GM12878 (cell line): ENCODE results near the gene GAS2L3.

Experiments used
- ASH2L ChIP-seq: fragments of 300-600, 200-600 bp; sonication (generic); IDR thresholded peaks from 2 replicates; pipeline ENCODE4 v1.6.1; 2017; ENCODE audit warnings: low read depth, mild to moderate bottlenecking, borderline replicate concordance
- CEBPB ChIP-seq, 2 experiments: fragments of 150-350 bp in 1 of 2; IDR thresholded peaks; 2 replicates each; pipeline ENCODE4 v1.6.1; 2012 to 2014; ENCODE audit warnings: low read depth in 2 of 2, low read length in 2 of 2, borderline replicate concordance in 1 of 2, inconsistent platforms in 1 of 2
- ESRRA ChIP-seq: IDR thresholded peaks from 2 replicates; pipeline ENCODE4 v1.6.1; 2012; ENCODE audit warnings: mild to moderate bottlenecking, low read length, improper control_type of control experiment
- FOXM1 ChIP-seq: IDR thresholded peaks from 2 replicates; pipeline ENCODE4 v1.6.1; 2012; ENCODE audit warnings: low read depth, mild to moderate bottlenecking, inconsistent platforms, low read length, moderate library complexity
- JUND ChIP-seq: IDR thresholded peaks from 2 replicates; pipeline ENCODE4 v1.6.1; 2012; ENCODE audit warnings: low read depth, mild to moderate bottlenecking, low read length, improper control_type of control experiment, moderate library complexity
- RAD21 ChIP-seq: IDR thresholded peaks from 2 replicates; pipeline ENCODE4 v1.6.1; 2011; ENCODE audit warnings: mild to moderate bottlenecking, low read depth, low read length, moderate library complexity; ENCODE audit not compliant: insufficient read depth
- RFX5 ChIP-seq: IDR thresholded peaks from 2 replicates; pipeline ENCODE4 v1.6.1; 2011; ENCODE audit warnings: low read depth, low read length, improper control_type of control experiment
- SP1 ChIP-seq: IDR thresholded peaks from one replicate; pipeline ENCODE4 v1.6.1; 2011; ENCODE audit warnings: low read depth, low read length
- TAF1 ChIP-seq: IDR thresholded peaks from 2 replicates; pipeline ENCODE4 v1.6.1; 2011; ENCODE audit warnings: mild to moderate bottlenecking, low read depth, low read length, borderline replicate concordance
- USF1 ChIP-seq: IDR thresholded peaks from 2 replicates; pipeline ENCODE4 v1.6.1; 2011; ENCODE audit warnings: borderline replicate concordance, low read depth, mild to moderate bottlenecking, moderate library complexity, mixed read lengths, low read length; ENCODE audit not compliant: insufficient read depth; ENCODE audit errors: extremely low read length
- TF ChIP-seq, protein P1 (sequence below): IDR thresholded peaks from 2 replicates; pipeline ENCODE4 v1.6.1; 2012; ENCODE audit warnings: low read depth, low read length, improper control_type of control experiment

DNA sequence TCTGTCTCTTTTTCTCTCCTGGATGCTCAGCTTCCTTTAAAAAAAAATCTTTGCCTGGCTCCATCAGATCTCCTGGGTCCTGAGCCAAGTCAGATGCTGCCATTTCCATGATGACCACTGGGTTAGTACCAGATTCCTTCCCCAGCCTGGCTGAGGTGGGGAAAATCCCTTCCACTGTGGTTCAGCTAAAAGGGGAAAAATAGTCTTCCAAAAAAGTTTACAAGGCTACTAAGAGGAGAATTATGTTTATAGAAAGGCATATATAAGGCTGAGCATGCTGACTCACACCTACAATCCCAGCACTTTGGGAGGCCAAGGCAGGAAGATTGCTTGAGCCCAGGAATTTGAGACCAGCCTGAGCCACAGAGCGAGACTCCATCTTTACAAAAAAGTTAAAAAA is 28.4 kb upstream of the GAS2L3 start:
- TF ChIP-seq, protein P1, sequence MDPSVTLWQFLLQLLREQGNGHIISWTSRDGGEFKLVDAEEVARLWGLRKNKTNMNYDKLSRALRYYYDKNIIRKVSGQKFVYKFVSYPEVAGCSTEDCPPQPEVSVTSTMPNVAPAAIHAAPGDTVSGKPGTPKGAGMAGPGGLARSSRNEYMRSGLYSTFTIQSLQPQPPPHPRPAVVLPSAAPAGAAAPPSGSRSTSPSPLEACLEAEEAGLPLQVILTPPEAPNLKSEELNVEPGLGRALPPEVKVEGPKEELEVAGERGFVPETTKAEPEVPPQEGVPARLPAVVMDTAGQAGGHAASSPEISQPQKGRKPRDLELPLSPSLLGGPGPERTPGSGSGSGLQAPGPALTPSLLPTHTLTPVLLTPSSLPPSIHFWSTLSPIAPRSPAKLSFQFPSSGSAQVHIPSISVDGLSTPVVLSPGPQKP: no peak
- TF ChIP-seq CEBPB (IDR thresholded peaks at IDR 0.05; ENCODE audit: borderline replicate concordance in 1 of 2, low read depth in 2 of 2, low read length in 2 of 2) (no peak), ASH2L (no peak), FOXM1 (no peak), SP1 (no peak), ESRRA (no peak), TAF1 (no peak), JUND (no peak), USF1 (no peak), RAD21 (no peak), RFX5 (no peak)
